Measurements from ENCODE around the gene CELF4.
A peak's percentile ranks its signal among the peaks of the same experiment; 100 is the strongest.

The CELF4 gene

GRCh38 chr18:37432436-37433195 is 133.0 kb downstream of the CELF4 start:
- TF ChIP-seq RAD21 (IDR thresholded peaks at IDR 0.05; ENCODE audit: low read depth) (no peak), USF1 (IDR thresholded peaks at IDR 0.05) (peak; percentile 27; the same call in 1 of the 2 replicates)

DNA sequence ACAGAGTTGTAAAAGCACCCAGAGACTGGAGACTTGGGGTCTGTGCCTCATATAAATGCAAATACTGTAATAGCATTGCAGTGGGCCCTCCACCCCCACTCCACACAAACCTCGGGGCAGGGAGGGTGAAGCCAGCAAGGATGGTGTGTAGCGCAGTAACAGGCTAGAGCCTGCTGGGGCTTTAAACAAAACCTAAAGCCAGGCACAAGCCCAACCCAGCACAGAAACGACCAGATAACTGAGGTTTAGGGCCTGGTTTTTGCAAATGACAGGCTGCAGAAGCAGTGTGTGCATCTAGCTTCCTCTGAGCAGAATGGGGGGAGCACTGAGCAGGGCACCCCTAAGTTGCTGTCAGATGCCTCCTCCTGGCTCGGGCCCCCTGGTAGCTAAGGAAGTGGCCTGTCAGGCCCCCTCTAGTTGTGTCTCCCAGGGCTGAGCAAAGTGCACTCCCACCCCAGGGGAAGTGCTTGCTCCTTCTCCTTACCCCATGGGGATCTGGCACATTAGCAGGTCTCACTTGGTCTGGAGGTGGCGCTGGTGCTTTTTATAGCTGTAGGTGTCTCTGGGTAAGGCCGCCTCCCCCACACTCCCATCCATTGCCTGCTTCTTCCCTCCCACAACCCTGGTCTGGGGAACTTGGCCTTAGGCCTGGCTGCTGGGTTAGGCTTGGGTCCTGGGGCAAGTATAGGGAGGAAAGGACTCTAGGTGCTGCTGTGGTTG is 135.1 kb downstream of the CELF4 start:
- no peak for TF ChIP-seq CREB1 (IDR thresholded peaks at IDR 0.05; ENCODE audit: low read depth)
- TF ChIP-seq EP300 (IDR thresholded peaks at IDR 0.05; ENCODE audit: borderline replicate concordance) = no peak
- TF ChIP-seq, protein P1, sequence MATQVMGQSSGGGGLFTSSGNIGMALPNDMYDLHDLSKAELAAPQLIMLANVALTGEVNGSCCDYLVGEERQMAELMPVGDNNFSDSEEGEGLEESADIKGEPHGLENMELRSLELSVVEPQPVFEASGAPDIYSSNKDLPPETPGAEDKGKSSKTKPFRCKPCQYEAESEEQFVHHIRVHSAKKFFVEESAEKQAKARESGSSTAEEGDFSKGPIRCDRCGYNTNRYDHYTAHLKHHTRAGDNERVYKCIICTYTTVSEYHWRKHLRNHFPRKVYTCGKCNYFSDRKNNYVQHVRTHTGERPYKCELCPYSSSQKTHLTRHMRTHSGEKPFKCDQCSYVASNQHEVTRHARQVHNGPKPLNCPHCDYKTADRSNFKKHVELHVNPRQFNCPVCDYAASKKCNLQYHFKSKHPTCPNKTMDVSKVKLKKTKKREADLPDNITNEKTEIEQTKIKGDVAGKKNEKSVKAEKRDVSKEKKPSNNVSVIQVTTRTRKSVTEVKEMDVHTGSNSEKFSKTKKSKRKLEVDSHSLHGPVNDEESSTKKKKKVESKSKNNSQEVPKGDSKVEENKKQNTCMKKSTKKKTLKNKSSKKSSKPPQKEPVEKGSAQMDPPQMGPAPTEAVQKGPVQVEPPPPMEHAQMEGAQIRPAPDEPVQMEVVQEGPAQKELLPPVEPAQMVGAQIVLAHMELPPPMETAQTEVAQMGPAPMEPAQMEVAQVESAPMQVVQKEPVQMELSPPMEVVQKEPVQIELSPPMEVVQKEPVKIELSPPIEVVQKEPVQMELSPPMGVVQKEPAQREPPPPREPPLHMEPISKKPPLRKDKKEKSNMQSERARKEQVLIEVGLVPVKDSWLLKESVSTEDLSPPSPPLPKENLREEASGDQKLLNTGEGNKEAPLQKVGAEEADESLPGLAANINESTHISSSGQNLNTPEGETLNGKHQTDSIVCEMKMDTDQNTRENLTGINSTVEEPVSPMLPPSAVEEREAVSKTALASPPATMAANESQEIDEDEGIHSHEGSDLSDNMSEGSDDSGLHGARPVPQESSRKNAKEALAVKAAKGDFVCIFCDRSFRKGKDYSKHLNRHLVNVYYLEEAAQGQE (IDR thresholded peaks at IDR 0.05; ENCODE audit: low read depth) = no peak
- TF ChIP-seq RAD21 (IDR thresholded peaks at IDR 0.05; ENCODE audit: low read depth) = no peak
- TF ChIP-seq TAF1 (IDR thresholded peaks at IDR 0.05; ENCODE audit: low read depth) = no peak
- no peak for TF ChIP-seq ZBTB7A (IDR thresholded peaks at IDR 0.05; ENCODE audit: low read depth)
- TF ChIP-seq NFIC (IDR thresholded peaks at IDR 0.05) = no peak
- TF ChIP-seq USF1 (IDR thresholded peaks at IDR 0.05) = no peak
- no peak for TF ChIP-seq MAX (IDR thresholded peaks at IDR 0.05)
- TF ChIP-seq YY1 (IDR thresholded peaks at IDR 0.05; ENCODE audit: low read depth) = no peak
- TF ChIP-seq CEBPB (IDR thresholded peaks at IDR 0.05) = no peak
- no peak for TF ChIP-seq FOXM1 (IDR thresholded peaks at IDR 0.05; ENCODE audit: borderline replicate concordance, low read depth)
- TF ChIP-seq EGR1 (IDR thresholded peaks at IDR 0.05) = no peak

GRCh38 chr18:37429791-37430190 is 135.8 kb downstream of the CELF4 start:
- TF ChIP-seq CREB1 (IDR thresholded peaks at IDR 0.05; ENCODE audit: low read depth) (no peak), YY1 (IDR thresholded peaks at IDR 0.05; ENCODE audit: low read depth) (no peak), FOXM1 (IDR thresholded peaks at IDR 0.05; ENCODE audit: borderline replicate concordance, low read depth) (no peak), MAX (IDR thresholded peaks at IDR 0.05) (no peak), TEAD4 (IDR thresholded peaks at IDR 0.05) (no peak), TAF1 (IDR thresholded peaks at IDR 0.05; ENCODE audit: low read depth) (no peak), NFIC (IDR thresholded peaks at IDR 0.05) (no peak), USF1 (IDR thresholded peaks at IDR 0.05) (no peak), ZBTB7A (IDR thresholded peaks at IDR 0.05; ENCODE audit: low read depth) (no peak), EP300 (IDR thresholded peaks at IDR 0.05; ENCODE audit: borderline replicate concordance) (no peak)
- TF ChIP-seq, protein P1 (IDR thresholded peaks at IDR 0.05; ENCODE audit: low read depth) = no peak

DNA sequence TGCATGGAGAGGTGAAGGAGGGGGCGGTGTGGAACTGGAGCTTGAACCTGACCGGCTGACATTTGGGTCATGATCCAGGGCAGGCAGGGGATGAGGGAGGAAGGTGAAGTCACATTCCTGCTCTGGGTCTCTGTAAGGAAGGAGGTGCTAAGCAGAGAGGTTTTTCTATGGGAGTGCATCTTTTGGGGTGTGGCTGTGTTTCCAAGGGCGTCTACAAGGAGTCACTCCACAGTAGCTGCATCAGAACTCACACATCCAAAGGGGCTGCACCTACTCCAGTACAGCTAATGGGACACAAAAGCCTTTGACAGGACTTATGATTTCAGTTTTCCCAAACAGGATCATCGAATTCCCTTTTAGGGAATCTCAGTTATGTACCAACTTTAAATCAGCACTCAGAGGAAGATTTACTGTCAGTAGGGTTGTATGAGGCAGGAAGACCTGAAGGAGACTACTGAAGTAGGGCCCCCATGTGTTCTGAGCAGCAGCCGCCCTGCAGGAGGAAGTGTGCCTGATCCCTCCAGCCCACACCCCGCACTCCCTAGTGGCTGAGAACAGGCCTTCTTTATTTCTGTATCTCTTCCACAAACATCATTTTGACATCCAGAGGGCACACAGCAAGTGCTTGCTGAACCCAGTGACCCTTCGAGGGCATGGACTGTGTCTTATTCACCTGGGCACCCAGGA is 137.2 kb downstream of the CELF4 start:
- TF ChIP-seq RAD21 (IDR thresholded peaks at IDR 0.05; ENCODE audit: low read depth) (no peak), EP300 (IDR thresholded peaks at IDR 0.05; ENCODE audit: borderline replicate concordance) (no peak), MAX (IDR thresholded peaks at IDR 0.05) (no peak), TCF12 (IDR thresholded peaks at IDR 0.05; ENCODE audit: low read depth) (no peak), YY1 (IDR thresholded peaks at IDR 0.05; ENCODE audit: low read depth) (no peak), FOXM1 (IDR thresholded peaks at IDR 0.05; ENCODE audit: borderline replicate concordance, low read depth) (no peak), USF1 (IDR thresholded peaks at IDR 0.05) (no peak)

All from Ishikawa (cell line).